DMS53 treated with DMSO at 0.1 percent for 48 hours (cell line): Measurements from ENCODE around the gene FRAS1.
A peak's percentile ranks its signal among the peaks of the same experiment; 100 is the strongest.

Experiments used
- DNase-seq: peaks from one replicate; lab custom pipeline; 2025; ENCODE audit not compliant: unreplicated experiment; lab: John Stamatoyannopoulos, UW

Gene FRAS1

GRCh38 chr4:78356251-78356786, 299.2 kb downstream of the FRAS1 start:
- DNase-seq: no peak

GRCh38 chr4:78357122-78357521, 300.0 kb downstream of the FRAS1 start:
- no peak for DNase-seq

DNA sequence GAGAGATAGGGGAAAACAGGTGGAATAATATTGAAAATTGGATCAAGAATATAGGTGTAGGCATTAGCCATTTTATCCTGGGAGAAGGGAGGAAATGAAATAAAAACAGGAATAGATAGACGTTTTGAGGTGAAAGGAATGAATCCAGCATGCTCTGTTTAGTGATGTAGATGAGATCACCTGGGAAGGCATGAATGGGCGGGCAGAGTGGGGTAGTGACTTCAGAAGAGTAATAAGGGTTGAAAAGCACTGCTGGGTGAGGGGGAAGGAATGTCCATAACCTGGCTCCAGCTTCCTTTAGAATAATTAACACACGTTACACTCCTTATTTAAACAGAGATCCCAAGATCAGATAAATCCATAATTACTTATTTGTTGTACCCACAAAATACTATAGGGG, 303.3 kb downstream of the FRAS1 start:
- DNase-seq: no peak

DNA sequence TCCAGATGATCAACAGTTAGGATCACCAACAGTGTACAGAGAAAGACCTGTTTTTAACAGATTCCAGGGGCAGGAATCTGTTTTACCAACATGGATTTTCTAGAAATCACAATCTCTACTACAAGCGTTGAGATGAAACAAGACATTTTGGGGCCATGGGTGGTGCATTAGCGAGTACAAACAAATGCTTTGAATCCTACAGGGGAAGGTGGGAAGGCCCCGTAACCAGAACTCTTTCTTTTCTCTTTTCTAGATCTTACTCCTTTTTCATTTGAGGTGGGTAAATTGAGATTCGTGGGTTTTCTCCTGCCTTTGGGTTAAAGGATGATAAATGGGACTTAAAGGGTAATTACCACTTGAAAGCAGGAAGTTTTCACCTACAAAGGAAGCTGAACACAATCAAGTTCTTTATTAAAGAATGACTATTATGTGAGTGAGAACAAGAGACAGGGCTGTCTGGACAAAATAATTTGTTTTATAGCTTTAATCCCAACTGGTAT, 304.5 kb downstream of the FRAS1 start:
- no peak for DNase-seq

GRCh38 chr4:78362310-78362709, 305.2 kb downstream of the FRAS1 start:
- no peak for DNase-seq

DNA sequence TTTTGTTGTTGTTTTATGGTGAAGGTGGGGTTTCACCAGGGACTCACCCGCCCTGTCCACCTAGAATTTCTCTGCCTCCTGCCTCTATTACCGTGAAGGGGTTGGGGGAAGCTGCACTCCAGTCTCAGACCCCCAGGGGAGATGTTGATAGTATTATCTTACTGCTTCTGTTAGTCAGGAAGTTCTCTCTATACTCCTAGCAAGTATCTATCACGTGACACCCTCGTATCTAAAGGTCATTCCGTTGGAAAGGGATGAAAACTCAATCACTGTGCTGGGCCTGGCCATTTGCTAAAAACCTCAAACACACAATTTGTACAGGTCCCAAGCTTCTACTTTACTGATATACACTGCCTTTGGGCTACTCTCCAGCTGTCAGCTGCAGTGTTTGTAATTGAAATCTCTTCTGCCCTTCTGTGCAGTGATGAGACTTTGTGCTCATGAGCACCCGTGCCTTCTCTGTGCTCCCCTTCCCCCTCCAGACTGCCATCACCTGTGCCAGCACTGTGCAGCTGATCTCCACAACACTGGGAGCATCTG, 306.0 kb downstream of the FRAS1 start:
- DNase-seq: no peak

- no peak for DNase-seq
Observed at GRCh38 chr4:78369679-78370078, 312.6 kb downstream of the FRAS1 start.

GRCh38 chr4:78370631-78371372, 313.7 kb downstream of the FRAS1 start:
- peak; percentile 11 for DNase-seq

GRCh38 chr4:78372355-78372988, 315.3 kb downstream of the FRAS1 start:
- no peak for DNase-seq

DNA sequence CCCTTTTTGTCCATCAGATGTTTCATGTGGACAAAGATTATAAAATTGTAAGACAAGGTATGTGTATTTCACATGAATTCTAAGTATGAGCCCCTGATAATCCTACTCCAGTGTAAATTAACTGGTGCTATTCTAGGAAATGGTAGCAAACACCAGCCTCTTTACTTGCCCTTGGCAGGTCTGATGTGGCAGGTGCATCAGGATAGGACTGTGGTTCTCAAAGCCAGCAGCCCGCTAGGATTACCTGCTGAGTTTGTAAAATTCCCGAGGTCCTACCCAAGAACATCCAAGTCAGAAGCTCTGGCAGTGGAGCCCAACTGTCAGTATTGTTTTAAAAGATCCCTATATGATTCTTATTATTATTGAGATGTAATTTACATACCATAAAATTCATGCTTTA, 320.4 kb downstream of the FRAS1 start:
- no peak for DNase-seq

GRCh38 chr4:78379040-78379439, 321.9 kb downstream of the FRAS1 start:
- no peak for DNase-seq

GRCh38 chr4:78379991-78380729, 323.0 kb downstream of the FRAS1 start:
- DNase-seq: no peak

DNA sequence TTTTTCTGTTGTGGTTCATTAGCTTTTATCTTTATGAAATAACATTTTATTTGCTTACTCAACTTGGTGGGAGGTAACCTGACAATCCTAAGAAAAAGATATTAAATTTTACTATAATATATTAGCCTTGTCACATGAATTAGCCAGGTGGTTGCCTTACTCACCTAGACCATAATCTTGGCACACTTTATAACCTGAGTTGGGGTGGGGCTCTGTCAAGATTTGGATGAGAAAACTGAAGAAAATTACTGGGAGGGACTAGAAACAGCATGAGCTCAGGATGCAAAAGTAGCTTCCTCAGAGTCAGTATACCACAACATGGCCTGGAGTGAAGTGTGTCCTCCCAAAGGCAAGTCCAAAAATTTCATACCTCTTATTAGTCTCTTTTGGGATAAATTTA, 329.6 kb downstream of the FRAS1 start:
- DNase-seq: no peak

GRCh38 chr4:78395642-78396041, 338.5 kb downstream of the FRAS1 start:
- DNase-seq: no peak

GRCh38 chr4:78396613-78397291, 339.6 kb downstream of the FRAS1 start:
- DNase-seq: no peak

DNA sequence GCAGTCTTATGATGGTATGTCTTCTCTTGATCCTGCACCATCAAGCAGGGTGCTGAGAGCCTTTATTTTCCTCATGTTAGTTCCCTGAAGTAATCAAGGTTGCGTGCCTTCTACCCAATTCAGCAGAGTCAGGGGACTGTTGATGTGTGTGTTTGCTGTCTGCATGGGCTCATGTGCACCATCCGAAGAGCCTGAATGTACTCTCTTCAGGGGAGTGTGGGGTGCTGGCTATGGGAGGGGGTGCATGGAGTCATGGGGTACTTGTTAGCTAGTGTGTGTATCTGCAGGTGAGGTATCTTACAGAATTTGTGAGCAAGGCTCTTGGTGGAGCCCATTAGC, 340.1 kb downstream of the FRAS1 start:
- no peak for DNase-seq

DNA sequence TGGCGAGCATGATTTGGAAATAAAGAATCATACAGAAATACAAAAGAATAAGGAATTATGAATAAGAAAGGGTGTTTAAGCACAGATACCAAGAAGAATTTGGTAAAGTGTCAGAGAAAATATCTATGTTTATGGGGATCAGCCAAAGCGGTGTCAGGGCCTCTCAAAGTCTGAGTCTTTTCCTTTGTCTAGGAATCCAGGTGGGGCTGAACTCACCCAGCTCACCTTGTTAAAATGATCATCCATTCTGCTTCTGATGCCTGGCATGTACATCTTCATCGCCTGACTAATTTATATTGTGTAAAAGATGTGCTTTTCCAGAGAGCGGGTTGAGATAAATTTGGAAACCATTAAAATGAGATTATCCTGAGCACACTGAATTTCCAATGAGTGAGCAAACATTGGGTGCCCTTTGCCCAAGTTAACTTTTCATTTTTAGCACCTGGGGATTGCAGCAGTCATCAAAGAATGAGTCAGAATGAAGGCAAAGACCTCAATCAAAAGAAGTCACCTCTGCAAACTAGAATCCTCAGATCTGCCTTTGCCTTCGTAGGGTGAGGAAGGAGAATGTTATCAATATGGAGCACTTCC, 352.6 kb downstream of the FRAS1 start:
- DNase-seq: no peak

GRCh38 chr4:78410225-78410624, 353.1 kb downstream of the FRAS1 start:
- DNase-seq: no peak

DNA sequence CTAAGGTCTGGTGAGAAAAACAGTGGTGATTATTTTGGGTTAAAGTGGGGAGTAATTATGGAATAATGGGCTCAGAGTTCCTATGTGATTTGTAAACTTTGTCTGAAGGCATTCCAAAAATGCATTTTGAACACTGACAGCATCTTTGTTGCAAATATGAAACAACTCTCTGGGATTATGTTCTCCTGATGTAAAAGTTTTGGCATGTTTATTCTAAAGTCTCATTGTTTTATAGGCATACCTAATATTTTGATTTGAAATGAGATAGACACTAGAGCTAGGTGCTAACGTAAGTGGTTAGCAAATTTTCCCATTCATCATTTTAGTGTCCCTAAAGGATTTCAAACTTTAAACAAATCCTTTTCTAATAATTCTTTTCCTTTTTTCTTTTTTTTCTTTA, 353.6 kb downstream of the FRAS1 start:
- no peak for DNase-seq

- no peak for DNase-seq
Observed at GRCh38 chr4:78414116-78414515, 357.0 kb downstream of the FRAS1 start.

DNA sequence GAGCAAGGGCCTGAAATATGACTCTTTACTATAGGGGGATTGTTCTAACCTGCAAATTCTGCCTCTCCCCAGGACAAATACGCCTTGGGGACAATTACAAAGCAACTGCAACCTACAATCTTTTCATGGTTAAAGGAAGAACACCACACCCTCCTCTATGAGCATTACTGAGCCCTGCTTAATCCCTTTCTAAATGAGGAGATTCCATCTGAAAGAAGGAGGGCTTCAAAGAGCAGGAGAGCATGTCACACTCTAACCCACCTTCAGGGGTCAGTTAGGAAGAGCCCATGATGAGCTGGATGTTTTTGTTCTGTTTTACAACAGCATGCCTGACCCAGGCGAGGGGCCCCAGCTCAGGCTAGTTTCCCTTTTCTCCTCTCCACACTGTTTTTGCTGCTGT, 360.5 kb downstream of the FRAS1 start:
- no peak for DNase-seq
